A549 (cell line): Measurements from ENCODE around the gene SIRT4. TPM values are rescaled to one million over a fixed set of nuclear protein-coding genes. Genes with fewer than 3 reads are reported as not detected.

Source experiments
- ATAC-seq, 2 experiments: fragments of 200-7000 bp in 1 of 2; fragments of >200 bp in 1 of 2; cut with Nextera tagmentation in 1 of 2; cut with Tn5 transposase in 1 of 2; 3 replicates each; pipeline versions ENCODE4 v1.8.0 to v1.9.1; 2018 to 2020; ENCODE audit warnings: mild to moderate bottlenecking in 1 of 2, moderate library complexity in 1 of 2
- CTCF ChIA-PET: fragments of 300-600 bp; sonication (Branson Sonifier 250); formaldehyde crosslinking; extraction: SDS; loops from one replicate; lab custom pipeline; 2021; ENCODE audit warnings: antibody characterized with exemption, inconsistent platforms; lab: Yijun Ruan, JAX
- POLR2A ChIA-PET: fragments of 350-600 bp; formaldehyde crosslinking; extraction: SDS; loops from one replicate; lab custom pipeline; 2021; ENCODE audit warnings: antibody characterized with exemption, inconsistent platforms; lab: Yijun Ruan, JAX
- DNase-seq, 2 experiments: peaks; one replicate each; pipeline versions ENCODE4 v3.0.0 to v3.0.0-alpha.2; 2011 to 2016; ENCODE audit warnings: low read depth in 1 of 2, low spot score in 1 of 2
- FAIRE-seq: peaks from 2 replicates; lab custom pipeline; 2011; peaks lifted over from hg19 to GRCh38; lab: Jason Lieb, UNC
- H3K27ac ChIP-seq, 2 experiments: fragments of >200 bp; sonication (Bioruptor Twin); formaldehyde crosslinking; 3 replicates each; pipeline ENCODE4 v1.5.1; 2016 to 2017
- H3K4me1 ChIP-seq: fragments of >200 bp; sonication (Bioruptor Twin); formaldehyde crosslinking; 3 replicates; pipeline ENCODE4 v1.6.1; 2016
- H3K4me2 ChIP-seq: fragments of >200 bp; sonication (Bioruptor Twin); formaldehyde crosslinking; 3 replicates; pipeline ENCODE4 v1.6.1; 2016
- H3K4me3 ChIP-seq: fragments of >200 bp; sonication (Bioruptor Twin); formaldehyde crosslinking; 3 replicates; pipeline ENCODE4 v1.5.1; 2016
- H3K9me3 ChIP-seq: fragments of >200 bp; sonication (Bioruptor Twin); formaldehyde crosslinking; 3 replicates; pipeline ENCODE4 v1.6.1; 2016
- ATOH8 ChIP-seq: fragments of 250-450 bp; sonication (Bioruptor Pico); IDR thresholded peaks from 2 replicates; pipeline ENCODE4 v1.5.0; 2020; ENCODE audit warnings: low read depth, mild to moderate bottlenecking, moderate library complexity
- CBX8 ChIP-seq: fragments of 200-600 bp; sonication (generic); IDR thresholded peaks from 2 replicates; pipeline ENCODE4 v1.6.1; 2016
- CHD2 ChIP-seq: fragments of 150-350 bp; IDR thresholded peaks from 2 replicates; pipeline ENCODE4 v1.6.1; 2014; ENCODE audit warnings: low read length; ENCODE audit not compliant: partially characterized antibody
- EP300 ChIP-seq, 2 experiments: fragments of >200 bp; sonication (Bioruptor Twin); formaldehyde crosslinking; IDR thresholded peaks; 2 replicates in 1 of 2; 3 replicates in 1 of 2; pipeline ENCODE4 v1.6.1; 2016 to 2017
- FOSL2 ChIP-seq, 2 experiments: fragments of 450-650 bp in 1 of 2; fragments of >200 bp in 1 of 2; sonication (Bioruptor Twin) in 1 of 2; formaldehyde crosslinking; IDR thresholded peaks; 2 replicates each; pipeline versions ENCODE4 v1.5.0 to v1.6.1; 2016 to 2020; ENCODE audit warnings: mild to moderate bottlenecking in 1 of 2, moderate library complexity in 1 of 2
- GATA3 ChIP-seq: IDR thresholded peaks from 2 replicates; pipeline ENCODE4 v1.6.1; 2012; ENCODE audit warnings: borderline replicate concordance
- HOXB5 ChIP-seq: fragments of 250-450 bp; sonication (Bioruptor Pico); IDR thresholded peaks from 2 replicates; pipeline ENCODE4 v1.5.0; 2020; ENCODE audit warnings: mild to moderate bottlenecking, moderate library complexity
- JUN ChIP-seq, 2 experiments: fragments of >200 bp; sonication (Bioruptor Twin); formaldehyde crosslinking; IDR thresholded peaks; 2 replicates in 1 of 2; 3 replicates in 1 of 2; pipeline ENCODE4 v1.6.1; 2016 to 2017
- JUNB ChIP-seq: fragments of >200 bp; sonication (Bioruptor Twin); formaldehyde crosslinking; IDR thresholded peaks from 2 replicates; pipeline ENCODE4 v1.6.1; 2016
- KDM1A ChIP-seq: fragments of 200-600 bp; sonication (generic); IDR thresholded peaks from 2 replicates; pipeline ENCODE4 v1.6.1; 2016; ENCODE audit warnings: low read depth, mild to moderate bottlenecking
- MAZ ChIP-seq: fragments of 150-350 bp; IDR thresholded peaks from 2 replicates; pipeline ENCODE4 v1.6.1; 2014; ENCODE audit warnings: antibody characterized with exemption, low read depth, low read length, borderline replicate concordance
- NR3C1 ChIP-seq: fragments of >200 bp; sonication (Bioruptor Twin); formaldehyde crosslinking; IDR thresholded peaks from 3 replicates; pipeline ENCODE4 v1.6.1; 2017
- PBX3 ChIP-seq: IDR thresholded peaks from 2 replicates; pipeline ENCODE4 v1.6.1; 2012
- PHF8 ChIP-seq: fragments of 200-600 bp; sonication (generic); IDR thresholded peaks from 2 replicates; pipeline ENCODE4 v1.6.1; 2016; ENCODE audit warnings: low read depth, mild to moderate bottlenecking, antibody characterized with exemption, moderate library complexity, borderline replicate concordance
- RFX5 ChIP-seq: fragments of 450-650 bp; IDR thresholded peaks from 2 replicates; pipeline ENCODE4 v1.7.1; 2014; ENCODE audit warnings: antibody characterized with exemption, mild to moderate bottlenecking, moderate library complexity
- SMC3 ChIP-seq: fragments of >200 bp; sonication (Bioruptor Twin); formaldehyde crosslinking; IDR thresholded peaks from 3 replicates; pipeline ENCODE4 v1.6.1; 2018; ENCODE audit warnings: inconsistent platforms
- SREBF2 ChIP-seq: fragments of 450-650 bp; IDR thresholded peaks from 2 replicates; pipeline ENCODE4 v1.6.1; 2014; ENCODE audit warnings: mild to moderate bottlenecking, moderate library complexity
- TFCP2L1 ChIP-seq: fragments of 250-450 bp; sonication (Bioruptor Pico); IDR thresholded peaks from 2 replicates; pipeline ENCODE4 v1.5.0; 2021; ENCODE audit warnings: mild to moderate bottlenecking
- ZNF302 ChIP-seq: fragments of 250-450 bp; sonication (Bioruptor Pico); IDR thresholded peaks from 2 replicates; pipeline ENCODE4 v1.9.0; 2021; ENCODE audit warnings: inconsistent platforms, mild to moderate bottlenecking, moderate library complexity
- ZSCAN20 ChIP-seq: fragments of 250-450 bp; sonication (Bioruptor Pico); IDR thresholded peaks from 2 replicates; pipeline ENCODE4 v1.8.0; 2022; ENCODE audit warnings: mild to moderate bottlenecking, moderate library complexity
- WGBS: methylation state at CpG from one replicate; pipeline ENCODE4 v1.1.6; 2017; ENCODE audit errors: missing lambda C conversion rate; 5-methylcytosine and 5-hydroxymethylcytosine counted together
- polyA plus RNA-seq, 4 experiments: library from polyadenylated mRNA; depleted of rRNA in 3 of 4; stranded (reverse); fragments of >200 nt; fragmentation: RNase III in 1 of 4; extraction: RNeasy Plus Mini Kit Qiagen cat#74134 plus additional on column Dnase treatment in 1 of 4; gene quantifications; 2 replicates in 3 of 4; 3 replicates in 1 of 4; pipeline ENCODE4 v1.2.3, GENCODE V29; 2011 to 2017
- TF ChIP-seq, protein P1 (sequence below): fragments of 200-600 bp; sonication (generic); IDR thresholded peaks from 2 replicates; pipeline ENCODE4 v1.6.1; 2016; ENCODE audit warnings: antibody characterized with exemption, mild to moderate bottlenecking, moderate library complexity
- TF ChIP-seq, protein P2 (sequence below): fragments of 250-450 bp; sonication (Bioruptor Pico); IDR thresholded peaks from 2 replicates; pipeline ENCODE4 v1.5.0; 2021; ENCODE audit warnings: mild to moderate bottlenecking, moderate library complexity, borderline replicate concordance

The SIRT4 gene
- polyA plus RNA-seq, 2 of the 4 experiments (the other 2 are of a cell fraction), result 1.6 TPM

GRCh38 chr12:120350576-120351350 lies 48.6 kb downstream of the SIRT4 start (continued):
- TF ChIP-seq EP300 (IDR thresholded peaks at IDR 0.05), result no peak
- TF ChIP-seq JUN (IDR thresholded peaks at IDR 0.05), result no peak
- no peak for TF ChIP-seq SMC3
- TF ChIP-seq ZNF302 (CRISPR knock-in tag), result no peak
- TF ChIP-seq CBX8, result no peak
- TF ChIP-seq PHF8, result no peak
- TF ChIP-seq HOXB5 (CRISPR knock-in tag), result no peak
- no peak for TF ChIP-seq GATA3

DNA sequence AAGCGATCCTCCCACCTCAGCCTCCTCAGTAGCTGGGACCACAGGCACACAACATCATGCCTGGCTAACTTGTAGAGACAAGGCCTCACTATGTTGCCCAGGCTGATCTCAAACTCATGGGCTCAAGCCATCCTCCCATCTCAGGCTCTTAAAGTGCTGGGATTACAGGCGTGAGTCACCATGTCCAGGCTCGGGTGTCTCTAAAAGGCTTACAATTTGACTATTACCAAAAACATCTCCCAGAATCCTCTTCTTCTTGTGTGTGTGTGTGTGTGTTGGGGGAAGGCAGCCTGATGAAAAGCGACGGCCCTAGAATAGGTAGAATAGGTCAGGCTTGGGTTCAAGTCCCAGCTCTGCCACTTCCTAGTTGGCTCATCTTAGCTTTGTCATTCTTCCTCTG lies 50.0 kb downstream of the SIRT4 start:
- CTCF ChIA-PET, result interaction anchor here (0.6 to 5.6 kb wide), 8 partner anchors 12 to 1316 kb away, joined by 3 to 75 read pairs (median 4); no protein-coding TSS in a partner anchor
- Histone ChIP-seq H3K4me1 (peaks cover 25% of the 10 kb centered on the region), H3K9me3 (no peaks in the 10 kb centered on the region), H3K4me2 (peak overlapping the region; percentile 19; the same call in 1 of the 3 replicates), H3K27ac (peak overlapping the region in 1 of 2 experiments; percentile 10; a peak in 2 of 6 replicates), H3K4me3 (no peak overlapping the region)
- FAIRE-seq, result no peak
- POLR2A ChIA-PET, result interaction anchor here (1.1 kb wide), 1 partner anchor 229 kb away, joined by 8 read pairs; the partner anchor contains the start of gene POP5
- TF ChIP-seq TFCP2L1 (CRISPR knock-in tag) (no peak), FOSL2 (IDR thresholded peaks at IDR 0.05) (no peak), FOSL2 (CRISPR knock-in tag; IDR thresholded peaks at IDR 0.05) (peak; percentile 70)
- peak in 1 of 2 experiments; percentile 39; a peak in 3 of 6 replicates for ATAC-seq
- peak in 1 of 2 experiments; percentile 64 for DNase-seq
- 30% methylated on average over 5 of the region's 5 CpGs for WGBS

GRCh38 chr12:120353136-120353535 lies 51.0 kb downstream of the SIRT4 start:
- DNase-seq (no peak), ATAC-seq (no peak), FAIRE-seq (no peak)
- H3K4me2 ChIP-seq, result no peak overlapping the region
- H3K9me3 ChIP-seq, result no peaks in the 10 kb centered on the region
- TF ChIP-seq JUNB (no peak), EP300 (IDR thresholded peaks at IDR 0.05) (no peak), SREBF2 (no peak), CBX8 (no peak), RFX5 (no peak), NR3C1 (no peak), KDM1A (no peak), PBX3 (no peak), CHD2 (no peak), ATOH8 (CRISPR knock-in tag) (no peak), ZSCAN20 (CRISPR knock-in tag) (no peak), MAZ (no peak)
- TF ChIP-seq, protein P1, sequence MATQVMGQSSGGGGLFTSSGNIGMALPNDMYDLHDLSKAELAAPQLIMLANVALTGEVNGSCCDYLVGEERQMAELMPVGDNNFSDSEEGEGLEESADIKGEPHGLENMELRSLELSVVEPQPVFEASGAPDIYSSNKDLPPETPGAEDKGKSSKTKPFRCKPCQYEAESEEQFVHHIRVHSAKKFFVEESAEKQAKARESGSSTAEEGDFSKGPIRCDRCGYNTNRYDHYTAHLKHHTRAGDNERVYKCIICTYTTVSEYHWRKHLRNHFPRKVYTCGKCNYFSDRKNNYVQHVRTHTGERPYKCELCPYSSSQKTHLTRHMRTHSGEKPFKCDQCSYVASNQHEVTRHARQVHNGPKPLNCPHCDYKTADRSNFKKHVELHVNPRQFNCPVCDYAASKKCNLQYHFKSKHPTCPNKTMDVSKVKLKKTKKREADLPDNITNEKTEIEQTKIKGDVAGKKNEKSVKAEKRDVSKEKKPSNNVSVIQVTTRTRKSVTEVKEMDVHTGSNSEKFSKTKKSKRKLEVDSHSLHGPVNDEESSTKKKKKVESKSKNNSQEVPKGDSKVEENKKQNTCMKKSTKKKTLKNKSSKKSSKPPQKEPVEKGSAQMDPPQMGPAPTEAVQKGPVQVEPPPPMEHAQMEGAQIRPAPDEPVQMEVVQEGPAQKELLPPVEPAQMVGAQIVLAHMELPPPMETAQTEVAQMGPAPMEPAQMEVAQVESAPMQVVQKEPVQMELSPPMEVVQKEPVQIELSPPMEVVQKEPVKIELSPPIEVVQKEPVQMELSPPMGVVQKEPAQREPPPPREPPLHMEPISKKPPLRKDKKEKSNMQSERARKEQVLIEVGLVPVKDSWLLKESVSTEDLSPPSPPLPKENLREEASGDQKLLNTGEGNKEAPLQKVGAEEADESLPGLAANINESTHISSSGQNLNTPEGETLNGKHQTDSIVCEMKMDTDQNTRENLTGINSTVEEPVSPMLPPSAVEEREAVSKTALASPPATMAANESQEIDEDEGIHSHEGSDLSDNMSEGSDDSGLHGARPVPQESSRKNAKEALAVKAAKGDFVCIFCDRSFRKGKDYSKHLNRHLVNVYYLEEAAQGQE, result no peak
- TF ChIP-seq, protein P2, sequence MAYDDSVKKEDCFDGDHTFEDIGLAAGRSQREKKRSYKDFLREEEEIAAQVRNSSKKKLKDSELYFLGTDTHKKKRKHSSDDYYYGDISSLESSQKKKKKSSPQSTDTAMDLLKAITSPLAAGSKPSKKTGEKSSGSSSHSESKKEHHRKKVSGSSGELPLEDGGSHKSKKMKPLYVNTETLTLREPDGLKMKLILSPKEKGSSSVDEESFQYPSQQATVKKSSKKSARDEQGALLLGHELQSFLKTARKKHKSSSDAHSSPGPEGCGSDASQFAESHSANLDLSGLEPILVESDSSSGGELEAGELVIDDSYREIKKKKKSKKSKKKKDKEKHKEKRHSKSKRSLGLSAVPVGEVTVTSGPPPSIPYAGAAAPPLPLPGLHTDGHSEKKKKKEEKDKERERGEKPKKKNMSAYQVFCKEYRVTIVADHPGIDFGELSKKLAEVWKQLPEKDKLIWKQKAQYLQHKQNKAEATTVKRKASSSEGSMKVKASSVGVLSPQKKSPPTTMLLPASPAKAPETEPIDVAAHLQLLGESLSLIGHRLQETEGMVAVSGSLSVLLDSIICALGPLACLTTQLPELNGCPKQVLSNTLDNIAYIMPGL (CRISPR knock-in tag), result no peak
- peaks cover 25% of the 10 kb centered on the region for H3K4me1 ChIP-seq
- no peak overlapping the region for H3K27ac ChIP-seq
- WGBS, result 73% methylated on average over 6 of the region's 6 CpGs
- ChIA-PET CTCF (interaction anchor here (0.9 to 5.6 kb wide), 12 partner anchors 10 to 116 kb away, joined by 3 to 75 read pairs (median 4); partner anchors contain the start of genes COX6A1, SIRT4 and SRSF9), POLR2A (no interaction called here)
- H3K4me3 ChIP-seq, result no peak overlapping the region
